Endothelial cell of umbilical vein (primary cell): ENCODE data around the gene APOL2. TPM values are rescaled to one million over a fixed set of nuclear protein-coding genes. Genes with fewer than 3 reads are reported as not detected.

Experiments
- BruUV-seq: library from RNA; stranded (reverse); fragments of 400-500 nt; replicated peaks from 2 replicates; lab custom pipeline; 2021; lab: Mats Ljungman, UMichigan
- CTCF ChIA-PET: fragments of 300-600, 350-600 bp; sonication (Branson Sonifier 250); formaldehyde crosslinking; loops from one replicate; lab custom pipeline; 2021; ENCODE audit warnings: antibody characterized with exemption, inconsistent platforms; lab: Charles Lee
- POLR2A ChIA-PET: fragments of 300-600, 350-600 bp; sonication (Branson Sonifier 250); formaldehyde crosslinking; loops from one replicate; lab custom pipeline; 2021; ENCODE audit warnings: antibody characterized with exemption, inconsistent platforms; lab: Charles Lee
- DNase-seq: peaks from one replicate; pipeline ENCODE4 v3.0.0-alpha.2; 2011; ENCODE audit warnings: low read depth, low spot score
- FAIRE-seq: peaks from 2 replicates; lab custom pipeline; 2011; peaks lifted over from hg19 to GRCh38; lab: Jason Lieb, UNC
- H2AFZ ChIP-seq: 2 replicates; pipeline ENCODE4 v1.6.0; 2012; ENCODE audit warnings: low read depth, low read length, control low read depth, inconsistent platforms
- H3K27ac ChIP-seq: 2 replicates; pipeline ENCODE4 v1.5.1; 2011; ENCODE audit warnings: low read depth, mild to moderate bottlenecking, control low read depth, low read length, moderate library complexity; ENCODE audit not compliant: insufficient read depth
- H3K27me3 ChIP-seq, 2 experiments: 2 replicates each; pipeline versions ENCODE4 v1.6.0 to v1.6.1; 2011; ENCODE audit warnings: low read length in 2 of 2, mixed read lengths in 1 of 2; ENCODE audit not compliant: control insufficient read depth in 2 of 2, insufficient read depth in 2 of 2
- H3K36me3 ChIP-seq, 2 experiments: 2 replicates in 1 of 2; 3 replicates in 1 of 2; pipeline ENCODE4 v1.5.1; 2011; ENCODE audit warnings: low read length in 2 of 2, mild to moderate bottlenecking in 1 of 2, moderate library complexity in 1 of 2; ENCODE audit not compliant: control insufficient read depth in 2 of 2, insufficient read depth in 2 of 2; ENCODE audit errors: extremely low read depth in 1 of 2
- H3K4me1 ChIP-seq: 3 replicates; pipeline ENCODE4 v1.5.1; 2011; ENCODE audit warnings: mild to moderate bottlenecking, low read length; ENCODE audit not compliant: control insufficient read depth, insufficient read depth; ENCODE audit errors: extremely low read depth
- H3K4me2 ChIP-seq: 2 replicates; pipeline ENCODE4 v1.6.1; 2011; ENCODE audit warnings: low read length, control low read depth, mixed read lengths; ENCODE audit not compliant: insufficient read depth
- H3K4me3 ChIP-seq, 3 experiments: fragments of 200-600 bp in 1 of 3; sonication (generic), shearing (Covaris generic) in 1 of 3; replicated peaks in 1 of 3; 2 replicates each; pipeline ENCODE4 v1.5.1; 2011 to 2016; ENCODE audit warnings: control low read depth in 3 of 3, low read length in 3 of 3, mild to moderate bottlenecking in 2 of 3, inconsistent platforms in 1 of 3, low read depth in 1 of 3, moderate library complexity in 1 of 3; ENCODE audit not compliant: insufficient read depth in 1 of 3
- H3K79me2 ChIP-seq: 2 replicates; pipeline ENCODE4 v1.6.0; 2012; ENCODE audit warnings: low read length, inconsistent platforms; ENCODE audit not compliant: control insufficient read depth, insufficient read depth
- H3K9ac ChIP-seq: replicated peaks from 2 replicates; pipeline ENCODE3; 2011; ENCODE audit warnings: low read length, control low read depth; ENCODE audit not compliant: insufficient read depth; ENCODE audit errors: extremely low read depth
- H3K9me1 ChIP-seq: replicated peaks from 3 replicates; pipeline ENCODE4 v1.6.0; 2011; ENCODE audit warnings: mild to moderate bottlenecking, low read length; ENCODE audit not compliant: control insufficient read depth, insufficient read depth; ENCODE audit errors: extremely low read depth
- H3K9me3 ChIP-seq: replicated peaks from 2 replicates; pipeline ENCODE4 v1.5.1; 2012; ENCODE audit warnings: low read length, inconsistent platforms; ENCODE audit not compliant: control insufficient read depth, insufficient read depth
- H4K20me1 ChIP-seq: replicated peaks from 2 replicates; pipeline ENCODE3; 2011; ENCODE audit warnings: mild to moderate bottlenecking, low read length; ENCODE audit not compliant: control insufficient read depth, insufficient read depth; ENCODE audit errors: extremely low read depth
- CTCF ChIP-seq, 2 donors: IDR thresholded peaks; 1 replicate in 1 of 2; 2 replicates in 1 of 2; pipeline ENCODE4 v1.5.1; 2011; ENCODE audit warnings: low read length in 2 of 2, mild to moderate bottlenecking in 2 of 2, moderate library complexity in 2 of 2, control low read depth in 1 of 2, inconsistent platforms in 1 of 2, low read depth in 1 of 2; ENCODE audit not compliant: insufficient read depth in 1 of 2; ENCODE audit errors: extremely low read depth in 1 of 2
- EZH2 ChIP-seq: IDR thresholded peaks from 2 replicates; pipeline ENCODE4 v1.6.1; 2012; ENCODE audit warnings: borderline replicate concordance, low read depth, mild to moderate bottlenecking, moderate library complexity, low read length, inconsistent platforms; ENCODE audit not compliant: severe bottlenecking
- FOS ChIP-seq: IDR thresholded peaks from 2 replicates; pipeline ENCODE4 v1.6.1; 2011; ENCODE audit warnings: mild to moderate bottlenecking, low read length, moderate library complexity, borderline replicate concordance; ENCODE audit not compliant: insufficient read depth
- GATA2 ChIP-seq: IDR thresholded peaks from 2 replicates; pipeline ENCODE4 v1.7.0; 2011; ENCODE audit warnings: low read depth, mild to moderate bottlenecking, moderate library complexity, mixed read lengths, low read length; ENCODE audit not compliant: insufficient read length, insufficient read depth
- JUN ChIP-seq: IDR thresholded peaks from 2 replicates; pipeline ENCODE4 v1.6.1; 2011; ENCODE audit warnings: borderline replicate concordance, low read depth; ENCODE audit not compliant: insufficient read length, insufficient read depth
- MAX ChIP-seq: IDR thresholded peaks from 2 replicates; pipeline ENCODE4 v1.6.1; 2011; ENCODE audit not compliant: insufficient read depth, insufficient read length
- MYC ChIP-seq: IDR thresholded peaks from one replicate; pipeline ENCODE4 v1.6.1; 2011; ENCODE audit warnings: mild to moderate bottlenecking, low read depth, low read length
- POLR2A ChIP-seq: IDR thresholded peaks from 2 replicates; pipeline ENCODE4 v1.6.1; 2012; ENCODE audit warnings: low read depth, mild to moderate bottlenecking, control low read depth, low read length
- POLR2AphosphoS5 ChIP-seq: IDR thresholded peaks from 2 replicates; pipeline ENCODE4 v1.6.1; 2012; ENCODE audit warnings: low read depth, mild to moderate bottlenecking, control low read depth, low read length, moderate library complexity; ENCODE audit not compliant: insufficient read depth
- dilution Hi-C: fragments of 300-500 bp; cut with MboI; formaldehyde crosslinking; loops from one replicate; pipeline ENCODE4 v1.15.0; 2019; ENCODE audit warnings: low sequenced_read_pairs; ENCODE audit not compliant: extremely low pct_ligation_motif_present
- intact Hi-C: fragments of 100-400 bp; cut with micrococcal nuclease; formaldehyde crosslinking; loops from one replicate; pipeline ENCODE4 v1.10.0; 2022
- polyA plus RNA-seq, 4 experiments: library from polyadenylated mRNA; depleted of rRNA in 3 of 4; stranded (reverse) in 3 of 4; unstranded in 1 of 4; fragments of >200 nt; gene quantifications; 2 replicates each; pipeline versions ENCODE4 v1.2.1 to v1.2.3, GENCODE V29; 2011 to 2012; ENCODE audit warnings: missing spikeins in 1 of 4
- total RNA-seq: library from RNA; stranded (reverse); gene quantifications from 2 replicates; pipeline ENCODE4 v1.2.3, GENCODE V29; 2021

The APOL2 gene
- total and polyA plus RNA-seq, 2 donors (not counting 3 experiments of a cell fraction or from before 2014, with no cell fraction given), result 16.9 to 37.6 TPM

GRCh38 chr22:36198536-36198935 is 40.8 kb downstream of the APOL2 start:
- Histone ChIP-seq H3K4me1 (peaks cover 30% of the 10 kb centered on the region), H3K79me2 (no peaks in the 10 kb centered on the region), H4K20me1 (no peaks in the 10 kb centered on the region), H3K4me3 (no peak overlapping the region), H3K9ac (no peak overlapping the region), H3K9me3 (no peaks in the 10 kb centered on the region), H3K27ac (no peak overlapping the region), H3K9me1 (no peaks in the 10 kb centered on the region), H3K27me3 (no peaks in the 10 kb centered on the region), H2AFZ (no peak overlapping the region), H3K4me2 (no peak overlapping the region), H3K36me3 (no peaks in the 10 kb centered on the region)
- POLR2A ChIA-PET, result no interaction called here
- DNase-seq, result no peak
- FAIRE-seq, result no peak
- BruUV-seq, result no TSS peak
- TF ChIP-seq EZH2 (no peak), POLR2AphosphoS5 (no peak), FOS (no peak), MAX (no peak), CTCF (IDR thresholded peaks at IDR 0.05; ENCODE audit: extremely low read depth in 1 of 2, insufficient read depth in 1 of 2, low read depth in 1 of 2, low read length in 2 of 2) (no peak), JUN (no peak), MYC (no peak), POLR2A (no peak), GATA2 (no peak)
- intact Hi-C loops (loop anchor here (1.0 to 5.0 kb wide), 2 partner anchors 27 to 79 kb away; no protein-coding TSS in a partner anchor), dilution Hi-C loops (no loop called here)
- CTCF ChIA-PET, result interaction anchor here (2.3 to 4.5 kb wide), 2 partner anchors 40 to 288 kb away, joined by 18 to 48 read pairs; partner anchors contain the start of gene APOL2
